Esophagus squamous epithelium (tissue), 4 donors: ENCODE results near the gene MYCBP2.

Source experiments
- POLR2A ChIP-seq, 4 donors: fragments of 450-650 bp; IDR thresholded peaks; one replicate each; pipeline ENCODE4 v1.6.1; 2017; ENCODE audit warnings: antibody characterized with exemption in 4 of 4, mild to moderate bottlenecking in 4 of 4, moderate library complexity in 3 of 4
- TF ChIP-seq, protein P1 (sequence below), 6 experiments: fragments of 450-650 bp in 4 of 6; fragments of 200-600 bp in 2 of 6; sonication (generic) in 2 of 6; IDR thresholded peaks; one replicate each; pipeline ENCODE4 v1.5.1; 2016 to 2019; ENCODE audit warnings: antibody characterized with exemption in 6 of 6, mild to moderate bottlenecking in 4 of 6, moderate library complexity in 4 of 6

GRCh38 chr13:77350811-77351210 lies 23.9 kb upstream of the MYCBP2 start:
- TF ChIP-seq, protein P1, sequence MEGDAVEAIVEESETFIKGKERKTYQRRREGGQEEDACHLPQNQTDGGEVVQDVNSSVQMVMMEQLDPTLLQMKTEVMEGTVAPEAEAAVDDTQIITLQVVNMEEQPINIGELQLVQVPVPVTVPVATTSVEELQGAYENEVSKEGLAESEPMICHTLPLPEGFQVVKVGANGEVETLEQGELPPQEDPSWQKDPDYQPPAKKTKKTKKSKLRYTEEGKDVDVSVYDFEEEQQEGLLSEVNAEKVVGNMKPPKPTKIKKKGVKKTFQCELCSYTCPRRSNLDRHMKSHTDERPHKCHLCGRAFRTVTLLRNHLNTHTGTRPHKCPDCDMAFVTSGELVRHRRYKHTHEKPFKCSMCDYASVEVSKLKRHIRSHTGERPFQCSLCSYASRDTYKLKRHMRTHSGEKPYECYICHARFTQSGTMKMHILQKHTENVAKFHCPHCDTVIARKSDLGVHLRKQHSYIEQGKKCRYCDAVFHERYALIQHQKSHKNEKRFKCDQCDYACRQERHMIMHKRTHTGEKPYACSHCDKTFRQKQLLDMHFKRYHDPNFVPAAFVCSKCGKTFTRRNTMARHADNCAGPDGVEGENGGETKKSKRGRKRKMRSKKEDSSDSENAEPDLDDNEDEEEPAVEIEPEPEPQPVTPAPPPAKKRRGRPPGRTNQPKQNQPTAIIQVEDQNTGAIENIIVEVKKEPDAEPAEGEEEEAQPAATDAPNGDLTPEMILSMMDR (IDR thresholded peaks at IDR 0.05): no peak
- TF ChIP-seq POLR2A (IDR thresholded peaks at IDR 0.05): no peak
